ENCODE data around the gene FMN2.

GRCh38 chr1:240278082-240278481 is 186.4 kb downstream of the FMN2 start:
- TF ChIP-seq CTCF (IDR thresholded peaks at IDR 0.05): no peak
- TF ChIP-seq POLR2A (IDR thresholded peaks at IDR 0.05): no peak

Measured in lower leg skin (tissue), 3 donors.